Stimulated activated CD8-positive, alpha-beta memory T cell treated with anti-CD3 and anti-CD28 coated beads, Interleukin-4, amount 100 ng/mL, for 1 hour (primary cell): ENCODE data around the gene C4BPB.

Experiments used
- DNase-seq, 2 donors: peaks; one replicate each; pipeline ENCODE4 v3.0.0-alpha.2; 2020; ENCODE audit warnings: low read depth in 2 of 2, low spot score in 1 of 2

Gene C4BPB

GRCh38 chr1:207084232-207084631 is 4.4 kb upstream of the C4BPB start:
- no peak for DNase-seq

GRCh38 chr1:207084701-207085180 is 3.9 kb upstream of the C4BPB start:
- peak; percentile 20 to 22 for DNase-seq

- DNase-seq: no peak
These were observed 2.8 kb upstream of the C4BPB start for GRCh38 chr1:207085887-207086286.

- DNase-seq: no peak
These were observed 499 bp upstream of the C4BPB start for GRCh38 chr1:207088161-207088560.

GRCh38 chr1:207089627-207090355 is 1.1 kb downstream of the C4BPB start:
- DNase-seq: no peak

- no peak for DNase-seq
These were observed 2.7 kb downstream of the C4BPB start for GRCh38 chr1:207091200-207091908.

GRCh38 chr1:207093944-207094343 is 5.3 kb downstream of the C4BPB start:
- no peak for DNase-seq

GRCh38 chr1:207097871-207098324 is 9.2 kb downstream of the C4BPB start:
- DNase-seq: no peak

GRCh38 chr1:207101720-207102119 is 13.1 kb downstream of the C4BPB start:
- DNase-seq: no peak

GRCh38 chr1:207102146-207102545 is 13.5 kb downstream of the C4BPB start:
- no peak for DNase-seq

GRCh38 chr1:207102659-207103058 is 14.0 kb downstream of the C4BPB start:
- DNase-seq: no peak

GRCh38 chr1:207103892-207104373 is 15.3 kb downstream of the C4BPB start, which contains the start of gene C4BPA:
Gene C4BPA (plus strand): TSS chr1:207104233. CDS start chr1:207113026, 8,793 bp downstream.
- no peak for DNase-seq

- DNase-seq: no peak
These were observed 20.3 kb downstream of the C4BPB start for GRCh38 chr1:207109004-207109403.

- DNase-seq: no peak
These were observed 24.1 kb downstream of the C4BPB start for GRCh38 chr1:207112616-207113296.

GRCh38 chr1:207115269-207115668 is 26.6 kb downstream of the C4BPB start:
- DNase-seq: no peak

GRCh38 chr1:207124389-207124788 is 35.7 kb downstream of the C4BPB start:
- no peak for DNase-seq

GRCh38 chr1:207128336-207128921 is 39.8 kb downstream of the C4BPB start:
- DNase-seq: no peak

- no peak for DNase-seq
These were observed 40.4 kb downstream of the C4BPB start for GRCh38 chr1:207129053-207129452.

- no peak for DNase-seq
These were observed 41.8 kb downstream of the C4BPB start for GRCh38 chr1:207130252-207131036.

- DNase-seq: no peak
These were observed 42.5 kb downstream of the C4BPB start for GRCh38 chr1:207131163-207131562.
